RPMI8226 (cell line): Measurements from ENCODE around the gene DENND6B.
"Not testable (repeated sequence)": the region's sequence is repeated elsewhere in the genome, so short reads cannot be mapped to it uniquely, and the experiment has no call there.

Source experiments
- DNase-seq: peaks from one replicate; pipeline ENCODE4 v3.0.0-alpha.2; 2015

The DENND6B gene

DNA sequence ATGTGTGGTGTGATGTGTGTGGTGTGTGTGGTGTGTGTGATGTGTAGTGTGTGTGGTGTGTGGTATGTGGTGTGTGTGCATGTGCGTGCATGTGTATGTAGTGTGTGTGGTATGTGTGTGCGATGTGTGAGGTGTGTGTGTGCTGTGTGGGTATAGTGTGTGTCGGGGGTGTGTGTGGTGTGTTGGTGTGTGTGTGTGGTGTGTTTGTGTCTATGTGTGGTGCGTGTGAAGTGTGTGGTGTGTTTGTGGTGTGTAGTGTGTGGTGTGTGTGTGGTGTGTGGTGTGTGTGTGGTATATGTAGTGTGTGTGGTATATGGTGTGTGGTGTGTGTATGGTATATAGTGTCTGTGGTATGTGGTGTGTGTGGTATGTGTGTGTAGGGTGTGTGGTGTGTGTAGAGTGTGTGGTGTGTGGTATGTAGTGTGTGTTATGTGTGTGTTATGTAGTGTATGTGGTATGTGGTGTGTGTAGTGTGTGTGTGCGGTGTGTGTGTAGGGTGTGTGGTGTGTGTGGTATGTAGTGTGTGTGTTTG, 11.3 kb upstream of the DENND6B start:
- no peak for DNase-seq

DNA sequence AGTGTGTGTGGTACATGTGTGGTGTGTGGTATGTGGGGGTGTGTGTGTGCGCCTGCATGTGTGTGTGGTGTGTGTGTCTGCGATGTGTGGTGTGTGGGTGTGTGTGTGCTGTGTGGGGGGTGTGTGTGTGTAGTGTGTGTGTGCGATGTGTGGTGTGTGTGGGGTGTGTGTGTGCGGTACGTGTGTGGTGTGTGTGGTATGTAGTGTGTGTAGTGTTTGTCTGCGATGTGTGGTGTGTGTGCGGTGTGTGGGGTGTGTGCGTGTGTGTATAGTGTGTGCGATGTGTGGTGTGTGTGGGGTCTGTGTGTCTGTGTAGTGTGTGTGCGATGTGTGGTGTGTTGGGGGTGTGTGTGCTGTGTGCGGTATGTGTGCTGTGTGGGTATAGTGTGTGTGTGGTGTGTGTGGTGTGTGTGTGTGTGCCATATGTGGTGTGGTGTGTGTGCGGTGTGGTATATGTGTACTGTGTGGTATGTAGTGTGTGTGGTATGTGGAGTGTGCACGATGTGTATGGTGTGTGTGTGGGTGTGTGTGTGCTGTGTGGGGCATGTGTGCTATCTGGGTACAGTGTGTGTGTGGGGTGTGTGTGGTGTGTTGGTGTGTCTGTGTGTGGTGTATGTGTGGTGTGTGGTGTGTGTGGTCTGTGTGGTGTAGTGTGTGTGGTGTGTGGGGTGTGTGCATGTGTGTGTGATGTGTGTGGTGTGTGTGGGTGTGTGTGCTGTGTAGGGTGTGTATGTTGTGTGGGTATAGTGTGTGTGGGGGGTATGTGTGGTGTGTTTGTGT, 10.6 kb upstream of the DENND6B start:
- no peak for DNase-seq

DNA sequence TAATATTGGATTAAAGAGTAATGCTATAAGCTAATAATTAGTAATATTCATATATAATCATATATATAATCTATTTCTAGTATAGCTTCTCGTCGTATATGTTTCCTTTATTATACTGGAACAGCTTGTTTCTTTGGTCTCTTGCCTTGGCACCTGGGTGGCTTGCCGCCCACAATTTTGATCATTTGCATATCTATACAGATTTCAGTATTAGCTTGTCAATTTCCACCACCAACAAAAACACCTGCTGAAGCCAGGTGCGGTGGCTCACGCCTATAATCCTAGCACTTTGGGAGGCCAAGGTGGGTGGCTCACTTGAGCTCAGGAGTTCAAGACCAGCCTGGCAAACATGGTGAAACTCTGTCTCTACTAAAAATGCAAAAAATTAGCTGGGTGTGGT, 7.6 kb upstream of the DENND6B start:
- DNase-seq, result not testable (repeated sequence)

DNA sequence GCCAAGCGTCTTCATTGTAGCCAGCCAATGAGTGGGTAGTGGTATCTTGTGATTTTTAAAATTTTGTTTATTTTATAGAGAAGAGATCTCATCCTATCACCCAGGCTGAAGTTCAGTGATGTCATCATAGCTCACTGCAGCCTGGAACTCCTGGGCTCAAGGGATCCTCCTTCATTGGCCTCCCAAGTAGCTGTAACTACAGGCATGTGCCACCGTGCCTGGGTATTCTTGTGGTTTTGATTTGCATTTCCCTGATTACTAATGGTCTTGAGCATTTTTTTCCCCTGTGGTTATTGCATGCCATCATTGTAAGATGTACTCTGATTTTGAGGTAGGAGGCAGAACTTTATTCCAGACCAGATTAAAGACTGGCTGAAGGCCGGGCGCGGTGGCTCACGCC, 2.4 kb upstream of the DENND6B start:
- no peak for DNase-seq

DNA sequence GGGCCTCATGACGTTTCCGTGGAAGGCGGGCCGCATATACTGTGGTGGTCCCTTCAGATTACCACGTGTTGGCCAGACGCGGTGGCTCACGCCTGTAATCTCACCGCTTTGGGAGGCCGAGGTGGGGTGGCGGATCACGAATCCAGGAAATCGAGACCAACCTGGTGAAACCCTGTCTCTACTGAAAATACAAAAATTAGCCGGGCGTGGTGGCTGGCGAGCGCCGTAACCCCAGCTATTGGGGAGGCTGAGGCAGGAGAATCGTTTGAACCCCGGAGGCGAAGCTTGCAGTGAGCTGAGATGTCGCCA, 853 bp upstream of the DENND6B start:
- DNase-seq, result no peak

DNA sequence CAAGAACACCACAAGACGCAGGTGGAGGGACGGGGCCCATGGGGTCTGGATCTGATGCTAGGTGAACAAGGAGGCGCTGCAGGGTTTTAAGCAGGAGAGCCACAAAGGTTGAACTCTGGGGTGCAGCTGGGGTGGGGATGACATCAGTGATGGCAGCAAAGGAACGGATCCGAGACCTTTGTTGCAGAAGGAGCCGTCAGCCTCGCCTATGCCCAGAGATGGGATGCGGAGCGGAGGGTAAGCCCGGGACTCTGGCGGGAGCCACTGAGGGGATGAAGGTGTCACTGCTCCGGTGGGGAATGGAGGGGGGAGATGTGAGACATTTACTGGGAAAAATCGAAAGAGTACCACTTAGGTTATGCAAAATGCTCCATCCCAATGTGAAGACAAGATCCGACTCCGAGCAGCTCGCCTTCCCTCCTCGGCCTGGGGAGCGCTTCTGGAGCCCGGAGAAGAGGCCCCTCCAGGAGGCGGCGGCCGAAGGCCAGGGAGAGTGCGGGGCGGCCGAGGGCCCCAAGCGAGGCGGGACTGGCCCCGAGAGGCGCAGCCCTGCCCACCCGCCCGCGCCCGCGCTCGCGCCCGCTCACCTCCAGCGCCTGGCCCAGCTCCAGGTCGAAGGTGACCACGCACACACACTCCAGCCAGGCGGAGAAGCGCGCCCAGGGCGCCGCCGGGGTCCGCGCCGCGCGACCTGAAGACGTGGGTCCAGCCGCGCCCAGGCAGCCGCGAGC, 422 bp downstream of the DENND6B start:
- no peak for DNase-seq

DNA sequence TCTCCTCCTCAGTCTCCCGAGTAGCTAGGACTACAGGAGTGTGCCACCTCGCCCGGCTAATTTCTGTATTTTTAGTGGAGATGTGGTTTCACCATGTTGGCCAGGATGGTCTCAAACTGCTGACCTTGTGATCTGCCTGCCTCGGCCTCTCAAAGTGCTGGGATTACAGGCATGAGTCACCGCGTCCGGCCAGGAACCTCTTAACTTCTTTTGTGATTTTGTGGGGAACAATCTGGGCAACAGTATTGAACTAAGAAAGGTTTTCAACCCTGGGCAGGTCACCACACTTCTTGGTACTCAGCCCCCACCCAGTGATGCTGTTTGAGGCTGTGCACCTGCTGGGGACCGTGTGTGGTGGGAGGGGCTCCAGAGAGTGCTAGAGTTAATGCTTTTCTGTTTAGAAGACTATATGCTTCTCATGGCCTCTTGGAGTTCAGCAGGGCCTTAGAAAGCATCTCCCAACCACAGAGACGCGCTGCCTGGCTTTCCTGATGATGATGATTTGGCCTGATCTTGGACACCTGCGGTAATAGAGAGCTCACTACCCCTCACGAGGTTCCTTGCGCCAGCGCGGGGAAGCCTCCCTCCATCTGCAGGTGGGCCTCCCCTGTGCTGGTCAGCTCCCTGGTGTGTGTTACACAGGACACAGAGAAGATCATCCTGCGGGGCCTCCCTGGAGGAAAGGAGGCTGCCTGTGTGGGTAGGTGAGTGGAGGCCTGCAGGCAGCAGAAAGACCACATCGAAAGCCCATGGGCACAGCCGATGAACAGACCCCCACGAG, 1.2 kb downstream of the DENND6B start:
- DNase-seq, result peak; percentile 75

DNA sequence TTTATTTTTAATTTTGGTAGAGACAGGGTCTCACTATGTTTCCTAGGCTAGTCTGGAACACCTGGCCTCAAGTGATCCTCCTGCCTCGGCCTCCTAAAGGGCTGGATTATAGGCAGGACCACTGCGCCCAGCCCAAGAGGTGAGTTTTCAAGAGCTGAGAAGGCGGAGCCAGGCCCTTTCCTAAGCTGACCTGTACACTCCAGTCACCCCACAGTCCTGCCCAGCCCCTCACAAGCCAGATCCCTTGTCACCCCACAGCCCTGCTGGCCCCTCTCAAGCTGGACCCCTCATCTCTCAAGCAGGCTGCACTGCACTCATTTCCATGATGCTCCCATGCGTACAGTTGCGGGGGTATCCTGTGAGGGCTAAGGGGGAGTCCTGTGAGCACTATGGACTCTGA, 2.9 kb downstream of the DENND6B start:
- DNase-seq, result no peak

DNA sequence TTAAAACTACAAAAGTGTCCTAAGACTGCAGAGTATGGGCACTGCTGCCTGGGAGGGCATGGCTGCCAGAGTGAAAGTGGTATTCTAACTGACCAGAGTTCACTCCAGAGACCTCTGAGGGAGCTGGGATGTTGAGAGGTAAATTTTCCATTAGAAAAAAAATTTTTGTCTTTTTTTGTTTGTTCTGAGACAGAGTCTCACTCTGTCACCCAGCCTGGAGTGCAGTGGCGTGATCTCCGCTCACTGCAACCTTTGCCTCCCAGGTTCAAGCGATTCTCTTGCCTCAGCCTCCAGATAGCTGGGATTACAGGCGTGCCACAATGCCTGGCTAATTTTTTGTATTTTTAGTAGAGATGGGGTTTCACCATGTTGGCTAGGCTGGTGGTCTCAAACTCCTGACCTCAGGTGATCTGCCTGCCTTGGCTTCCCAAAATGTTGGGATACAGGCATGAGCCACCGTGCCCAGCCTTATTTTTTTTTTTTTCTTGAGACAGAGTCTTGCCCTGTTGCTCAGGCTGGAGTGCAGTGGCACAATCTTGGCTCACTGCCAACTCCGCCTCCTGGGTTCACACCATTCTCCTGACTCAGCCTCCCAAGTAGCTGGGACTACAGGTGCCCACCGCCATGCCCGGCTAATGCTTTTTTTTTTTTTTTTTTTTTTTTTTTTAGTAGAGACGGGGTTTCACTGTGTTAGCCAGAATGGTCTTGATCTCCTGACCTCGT, 4.3 kb downstream of the DENND6B start:
- peak; percentile 58 for DNase-seq

DNA sequence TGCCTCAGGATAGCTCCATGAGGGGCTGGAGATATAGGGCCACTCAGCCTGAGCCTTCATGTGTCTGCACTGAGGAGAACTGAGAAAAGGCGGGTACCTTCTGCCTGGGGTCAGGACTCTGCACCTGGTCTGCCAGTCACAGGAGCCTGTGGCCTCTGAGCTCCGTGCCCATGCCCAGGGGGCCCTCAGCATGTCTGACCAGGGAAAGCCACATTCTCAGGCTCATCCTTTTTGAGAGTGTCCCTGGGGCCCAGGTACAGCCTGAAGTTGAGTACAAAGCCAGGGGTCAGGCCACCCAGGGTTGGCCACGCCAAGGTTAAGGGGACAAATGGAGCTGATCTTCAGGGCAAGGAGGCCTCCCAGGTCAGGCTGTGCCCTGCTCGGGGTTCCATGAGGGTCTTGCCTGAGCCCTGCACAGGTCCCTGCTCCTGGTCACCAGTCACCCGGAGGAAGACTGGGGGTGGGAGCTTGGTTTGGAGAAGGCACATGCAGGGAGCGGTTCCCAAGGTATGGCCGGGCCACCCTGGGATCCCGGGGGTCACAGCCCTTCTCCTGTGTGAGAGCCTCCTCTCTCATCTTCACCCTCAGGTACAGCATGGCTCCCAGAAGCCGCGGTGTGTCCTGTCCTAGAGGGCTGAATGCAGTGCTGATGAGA, 6.0 kb downstream of the DENND6B start:
- DNase-seq, result peak; percentile 69

DNA sequence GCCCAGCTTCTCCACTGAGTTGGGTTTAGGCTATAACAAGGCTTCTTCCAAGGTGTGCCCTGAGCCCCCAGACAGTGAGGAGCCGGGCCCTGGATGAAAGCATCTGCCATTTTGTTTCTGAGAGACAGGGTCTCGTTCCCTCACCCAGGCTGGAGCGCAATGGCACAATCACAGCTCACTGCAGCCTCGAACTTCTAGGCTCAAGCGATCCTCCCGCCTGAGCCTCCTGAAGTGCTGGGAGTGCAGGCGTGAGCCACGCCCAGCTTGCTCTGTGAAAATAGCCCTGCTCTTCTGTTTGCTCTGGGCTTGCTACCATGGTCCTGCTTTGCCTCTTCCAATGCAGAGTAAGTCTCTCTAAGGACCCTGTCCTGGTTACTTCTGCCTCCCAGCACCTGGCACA, 6.7 kb downstream of the DENND6B start:
- peak; percentile 60 for DNase-seq

DNA sequence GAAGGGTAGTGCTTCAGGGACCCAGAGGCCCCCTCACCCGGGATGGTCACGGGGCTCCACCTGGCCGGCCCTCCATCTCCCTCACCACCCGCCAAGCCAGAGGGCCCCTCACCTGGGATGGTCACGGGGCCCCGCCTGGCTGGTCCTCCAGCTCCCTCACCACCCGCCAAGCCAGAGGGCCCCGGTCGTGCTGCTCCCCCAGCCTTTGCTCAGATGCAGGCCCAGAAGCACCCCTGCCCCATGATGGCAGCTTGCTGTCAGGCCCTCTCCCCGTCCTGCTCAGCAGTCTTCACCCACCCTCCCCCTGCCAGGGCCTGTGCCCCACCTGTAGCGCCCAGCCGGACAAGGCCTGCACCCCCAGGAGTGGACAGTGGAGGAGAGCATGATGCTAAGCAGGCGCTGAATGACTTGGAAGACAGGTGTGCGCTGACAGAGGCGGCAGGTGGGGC, 7.3 kb downstream of the DENND6B start:
- DNase-seq, result no peak

DNA sequence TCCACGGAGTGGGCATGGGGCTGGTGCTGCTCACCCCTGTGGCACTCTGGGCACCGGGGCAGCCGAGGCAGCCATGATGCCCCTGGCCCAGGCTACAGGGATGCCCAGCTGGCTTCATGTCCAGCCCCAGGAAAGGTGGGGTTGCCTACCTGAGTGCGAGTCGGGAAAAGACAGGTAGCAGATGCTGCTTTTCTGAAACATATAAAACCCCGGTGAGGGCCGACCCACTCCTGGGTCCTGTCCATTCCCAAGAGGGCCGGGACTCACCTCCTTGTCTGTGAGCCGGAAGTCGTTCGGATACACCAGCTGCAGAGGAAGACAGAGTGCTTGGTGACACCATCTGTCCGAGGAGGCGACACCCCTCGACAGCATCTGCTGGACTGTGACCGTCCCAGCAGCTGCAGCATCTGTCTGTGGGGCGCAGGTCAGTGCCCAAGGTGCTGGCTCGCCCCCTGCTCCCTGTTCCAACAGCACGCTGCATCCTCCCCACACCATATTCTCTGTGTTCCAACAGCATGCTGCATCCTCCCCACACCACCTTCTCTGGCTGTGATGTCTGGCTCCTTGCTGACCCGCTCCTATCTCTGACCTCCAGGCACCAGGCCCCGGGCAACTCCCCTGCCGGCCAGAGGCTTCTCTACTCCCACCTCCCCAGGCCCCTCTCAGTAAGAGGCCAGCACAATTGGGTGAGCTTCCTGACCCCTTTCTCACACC, 8.0 kb downstream of the DENND6B start:
- no peak for DNase-seq

DNA sequence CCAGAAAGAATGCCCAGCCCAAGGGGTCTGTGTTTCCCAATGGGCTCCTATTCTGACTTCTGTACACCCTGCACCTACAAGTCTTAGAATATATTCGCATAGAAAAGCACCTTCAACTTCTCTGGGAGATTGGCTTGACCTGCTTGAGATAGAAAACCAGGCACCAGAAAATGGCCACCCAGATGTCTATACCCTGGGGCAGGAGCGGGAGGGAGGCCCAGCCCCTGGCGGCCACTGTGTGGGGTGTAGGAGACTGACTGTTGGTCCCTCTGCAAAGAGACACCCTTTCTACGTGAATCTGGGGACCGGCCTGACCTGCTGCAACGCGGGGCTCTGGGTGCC, 8.5 kb downstream of the DENND6B start:
- no peak for DNase-seq

DNA sequence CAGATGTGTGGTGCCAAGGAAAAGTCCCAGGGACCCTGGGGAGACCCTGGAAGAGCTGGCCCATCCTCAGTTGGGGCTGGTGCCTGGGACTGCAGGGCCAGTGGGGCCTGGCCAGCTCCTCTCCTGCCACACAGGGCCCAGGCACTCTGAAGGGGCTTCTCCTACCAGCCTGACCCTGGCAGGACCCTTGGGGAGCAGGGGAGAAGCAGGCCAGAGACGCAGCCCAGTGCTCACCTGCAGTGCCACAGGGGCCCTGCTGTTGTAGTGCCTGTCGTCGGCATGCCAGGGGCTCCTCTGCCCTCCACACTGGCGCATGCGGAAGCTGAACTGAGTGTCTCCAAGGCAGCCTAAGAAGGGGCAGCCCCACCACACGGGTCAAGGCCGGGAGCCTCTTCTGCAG, 9.1 kb downstream of the DENND6B start:
- DNase-seq, result no peak

DNA sequence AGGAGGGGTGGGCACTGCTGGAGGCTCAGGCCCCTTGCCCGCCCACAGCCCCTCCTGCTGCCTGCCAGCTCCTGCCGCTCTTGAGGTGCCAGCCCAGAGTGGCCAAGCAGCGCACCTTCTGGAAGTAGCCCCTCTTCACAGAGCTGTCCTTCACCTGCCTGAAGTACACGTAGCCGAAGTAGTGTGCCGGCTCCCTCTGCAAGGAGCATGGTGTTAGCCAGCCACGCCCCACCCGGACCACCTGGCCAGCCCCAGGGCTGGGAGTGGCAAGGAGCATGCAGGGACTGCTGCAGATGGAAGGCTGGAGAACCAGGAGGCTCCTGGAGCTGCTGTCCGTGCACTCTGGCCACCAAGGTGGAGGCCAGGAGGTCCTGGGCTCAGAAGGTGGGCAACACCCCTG, 9.6 kb downstream of the DENND6B start:
- DNase-seq, result no peak

DNA sequence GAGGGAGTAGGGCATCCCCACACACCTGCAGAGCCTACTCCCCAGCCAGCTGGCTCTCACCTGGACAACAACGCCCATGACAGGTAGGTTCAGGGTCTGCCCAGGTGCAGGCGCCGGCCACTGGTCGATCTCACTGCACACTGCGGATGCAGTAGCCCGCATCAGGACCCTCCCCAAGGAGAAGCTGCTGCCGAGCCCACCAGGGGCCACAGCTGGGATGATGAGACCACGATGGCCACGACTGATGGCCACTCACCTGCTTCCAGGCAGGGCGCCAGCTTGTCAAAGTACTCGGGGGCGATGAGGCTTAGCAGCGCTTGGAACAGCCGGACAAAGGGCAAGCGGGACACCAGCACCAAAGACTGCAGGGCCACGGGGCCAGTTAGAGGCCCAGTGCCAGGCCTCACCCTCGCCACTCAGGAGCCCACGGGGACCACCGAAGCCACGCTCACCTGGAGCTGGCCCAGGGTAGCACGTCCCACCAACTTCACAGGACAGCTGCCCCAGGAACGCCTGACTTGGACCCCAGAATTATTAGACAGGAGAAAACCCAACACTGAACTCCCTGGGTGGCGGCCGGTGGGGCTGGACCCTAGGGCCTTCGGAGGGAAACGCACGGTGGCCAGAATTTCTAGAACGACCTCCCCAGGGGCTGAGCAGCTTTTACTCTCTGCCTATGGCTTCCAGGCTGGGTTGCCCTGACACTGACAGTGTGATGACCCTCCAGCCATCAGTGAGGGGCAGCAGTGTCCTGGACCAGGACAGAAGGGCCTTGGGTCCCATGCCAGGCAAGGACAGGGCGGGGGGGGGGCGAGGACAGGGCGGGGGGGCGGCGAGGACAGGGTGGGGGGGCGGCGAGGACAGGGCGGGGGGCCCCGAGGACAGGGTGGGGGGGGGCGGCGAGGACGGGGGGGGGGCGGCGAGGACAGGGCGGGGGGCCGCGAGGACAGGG, 10.4 kb downstream of the DENND6B start:
- no peak for DNase-seq

DNA sequence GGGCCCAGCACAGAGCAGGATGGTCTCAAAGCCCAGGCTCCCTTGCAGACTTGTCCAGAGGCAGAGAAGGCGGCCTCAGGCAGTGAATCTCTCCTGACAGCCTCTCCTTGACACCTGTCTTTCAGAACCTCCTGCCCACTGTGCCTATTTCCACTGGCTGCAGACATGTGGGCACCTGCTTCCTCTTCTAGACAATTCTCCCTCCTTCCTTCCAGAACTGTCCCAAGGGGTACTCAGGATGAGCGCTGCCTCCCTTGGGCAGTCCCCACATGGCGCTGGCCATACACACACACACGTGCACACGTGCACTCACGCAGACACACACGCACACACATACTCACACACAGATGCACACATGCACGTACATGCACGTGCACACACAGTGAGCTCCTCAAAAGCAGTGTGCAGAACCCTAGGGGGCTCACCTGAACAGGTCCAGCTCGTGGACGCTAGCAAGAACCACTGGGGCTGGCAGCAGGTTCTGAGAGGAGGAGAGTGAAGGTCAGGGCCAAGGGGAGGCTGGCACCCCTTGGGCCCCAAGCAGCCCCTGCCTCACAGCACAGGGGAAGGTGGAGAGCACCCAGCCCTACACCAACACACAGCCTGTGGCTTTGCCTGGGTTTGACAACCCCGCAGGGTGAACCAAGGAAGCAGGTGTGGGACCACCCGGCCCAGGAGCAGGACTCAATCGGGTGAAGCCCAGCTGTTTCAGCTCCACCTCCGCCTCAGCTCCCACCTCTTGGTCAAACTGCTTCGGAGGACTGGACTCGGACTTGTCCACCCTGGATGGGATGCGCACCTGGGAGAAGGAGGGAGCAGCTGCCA, 11.3 kb downstream of the DENND6B start:
- peak; percentile 66 for DNase-seq

DNA sequence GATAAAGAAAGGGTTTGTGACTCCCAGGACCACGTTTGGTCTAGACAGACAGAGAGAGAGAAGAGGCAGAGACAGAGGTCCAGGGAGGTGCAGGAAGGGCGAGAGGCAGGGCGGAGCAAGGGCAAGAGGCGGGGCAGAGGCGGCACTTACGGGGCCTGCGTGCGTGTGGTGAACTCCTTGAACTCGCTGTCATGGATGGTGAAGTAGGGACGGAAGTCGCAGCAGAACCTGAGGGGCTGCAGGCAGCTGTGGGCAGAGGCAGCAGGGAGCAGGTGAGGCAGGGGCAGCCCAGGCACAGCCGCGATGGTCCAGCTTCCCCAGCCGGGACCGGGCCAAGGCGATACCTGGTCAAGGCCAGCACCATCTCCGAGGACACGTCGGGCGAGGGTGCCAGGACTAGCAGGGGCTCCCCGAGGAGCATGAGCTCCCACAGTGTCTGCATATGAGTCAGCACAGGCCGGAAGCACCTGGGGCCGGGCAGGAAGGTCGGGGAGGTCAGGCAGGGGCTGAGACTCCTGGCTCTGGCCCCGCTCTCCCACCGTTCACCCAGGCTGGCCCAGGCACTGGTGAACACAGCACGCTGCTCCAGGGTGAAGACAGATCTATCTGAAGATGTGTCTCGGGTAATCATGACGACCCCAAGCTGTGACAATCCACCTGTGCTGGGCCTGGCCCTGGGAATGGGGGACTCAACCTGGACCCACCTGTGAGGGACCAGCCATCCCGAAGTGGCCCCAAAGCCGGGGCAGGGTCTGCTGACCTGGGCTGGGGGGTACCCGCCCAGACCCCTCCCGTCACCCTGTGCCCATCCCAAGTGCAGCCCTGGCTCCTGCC, 12.1 kb downstream of the DENND6B start:
- DNase-seq, result peak; percentile 93
